K562 (cell line): ENCODE measurements around the gene ACBD4. TPM values are rescaled to one million over a fixed set of nuclear protein-coding genes. Genes with fewer than 3 reads are reported as not detected.
A peak's percentile ranks its signal among the peaks of the same experiment; 100 is the strongest.

ENCODE experiments used
- ATAC-seq: fragments of 200-7000 bp; cut with Tn5 transposase; 3 replicates; pipeline ENCODE4 v1.9.1; 2020; ENCODE audit warnings: moderate library complexity
- BruUV-seq: library from RNA; stranded (reverse); fragments of 400-500 nt; replicated peaks from 2 replicates; lab custom pipeline; 2021; lab: Mats Ljungman, UMichigan
- CTCF ChIA-PET: fragments of 300-600 bp; formaldehyde crosslinking; extraction: SDS; loops from one replicate; lab custom pipeline; 2021; ENCODE audit warnings: low intra/inter-chr PET ratio; lab: Yijun Ruan, JAX
- POLR2A ChIA-PET: fragments of 300-600, 350-650 bp; sonication (Branson Sonifier 250); formaldehyde crosslinking; extraction: SDS; loops from one replicate; lab custom pipeline; 2021; ENCODE audit warnings: antibody characterized with exemption, inconsistent platforms; lab: Yijun Ruan, JAX
- DNase-seq, 4 experiments: peaks; one replicate each; pipeline versions ENCODE4 v3.0.0 to v3.0.0-alpha.2; 2011 to 2018; ENCODE audit warnings: low spot score in 3 of 4, mixed read lengths in 3 of 4; ENCODE audit errors: extremely low read depth in 1 of 4
- FAIRE-seq: peaks from 2 replicates; lab custom pipeline; 2011; peaks lifted over from hg19 to GRCh38; lab: Jason Lieb, UNC
- H2AFZ ChIP-seq: 2 replicates; pipeline ENCODE4 v1.6.0; 2011; ENCODE audit warnings: low read depth, low read length, control low read depth, inconsistent platforms
- H3K27ac ChIP-seq: fragments of 200-600 bp; 3 replicates; pipeline ENCODE4 v1.8.0; 2011; ENCODE audit warnings: low read depth, mild to moderate bottlenecking, control low read depth, inconsistent platforms, low read length, moderate library complexity, mixed read lengths; ENCODE audit errors: extremely low read depth
- H3K27me3 ChIP-seq, 2 experiments: fragments of 300-600 bp in 1 of 2; 2 replicates in 1 of 2; 3 replicates in 1 of 2; pipeline versions ENCODE4 v1.6.0 to v1.8.0; 2011; ENCODE audit warnings: inconsistent platforms in 2 of 2, low read length in 2 of 2, mild to moderate bottlenecking in 1 of 2, mixed read lengths in 1 of 2, moderate library complexity in 1 of 2; ENCODE audit not compliant: control insufficient read depth in 2 of 2, insufficient read depth in 2 of 2
- H3K36me3 ChIP-seq: fragments of 300-600 bp; 3 replicates; pipeline ENCODE4 v1.8.0; 2011; ENCODE audit warnings: mild to moderate bottlenecking, low read length, inconsistent platforms; ENCODE audit not compliant: control insufficient read depth, insufficient read depth
- H3K4me1 ChIP-seq, 2 experiments: fragments of 200-600 bp in 1 of 2; replicated peaks in 1 of 2; 2 replicates in 1 of 2; 3 replicates in 1 of 2; pipeline versions ENCODE4 v1.5.1 to v1.8.0; 2011; ENCODE audit warnings: inconsistent platforms in 2 of 2, low read length in 2 of 2, mild to moderate bottlenecking in 1 of 2, mixed read lengths in 1 of 2, moderate library complexity in 1 of 2; ENCODE audit not compliant: control insufficient read depth in 2 of 2, insufficient read depth in 2 of 2
- H3K4me2 ChIP-seq: 2 replicates; pipeline ENCODE4 v1.6.1; 2011; ENCODE audit warnings: low read length, control low read depth, inconsistent platforms, mixed read lengths; ENCODE audit not compliant: insufficient read depth
- H3K4me3 ChIP-seq: fragments of 200-600 bp; sonication (generic), shearing (Covaris generic); 2 replicates; pipeline ENCODE4 v1.5.1; 2016; ENCODE audit warnings: control low read depth, inconsistent platforms
- H3K79me2 ChIP-seq: fragments of 200-600 bp; 3 replicates; pipeline ENCODE4 v1.8.0; 2011; ENCODE audit warnings: low read length, inconsistent platforms; ENCODE audit not compliant: control insufficient read depth, insufficient read depth
- H3K9ac ChIP-seq, 2 experiments: 2 replicates each; pipeline versions ENCODE4 v1.6.0 to v1.6.1; 2011; ENCODE audit warnings: low read depth in 2 of 2, low read length in 2 of 2, control low read depth in 1 of 2, inconsistent platforms in 1 of 2, mild to moderate bottlenecking in 1 of 2, mixed read lengths in 1 of 2; ENCODE audit not compliant: insufficient read depth in 1 of 2
- H3K9me1 ChIP-seq: one replicate; pipeline ENCODE4 v1.6.0; 2011; ENCODE audit warnings: inconsistent platforms, mild to moderate bottlenecking, low read length, moderate library complexity; ENCODE audit not compliant: control insufficient read depth, insufficient read depth
- H3K9me3 ChIP-seq: replicated peaks from 2 replicates; pipeline ENCODE4 v1.5.1; 2011; ENCODE audit warnings: low read depth, low read length, inconsistent platforms; ENCODE audit not compliant: control insufficient read depth, insufficient read depth
- H4K20me1 ChIP-seq: replicated peaks from 2 replicates; pipeline ENCODE4 v1.6.1; 2011; ENCODE audit warnings: low read length, inconsistent platforms, mixed read lengths; ENCODE audit not compliant: control insufficient read depth, insufficient read depth
- BRCA1 ChIP-seq, 2 experiments: fragments of 450-650 bp in 1 of 2; sonication (generic) in 1 of 2; formaldehyde crosslinking in 1 of 2; IDR thresholded peaks; 2 replicates each; pipeline versions ENCODE4 v1.5.0 to v1.6.1; 2017 to 2020; ENCODE audit warnings: mild to moderate bottlenecking in 1 of 2, missing genetic modification reagents in 1 of 2
- MYBL2 ChIP-seq, 2 experiments: fragments of 450-650 bp in 1 of 2; sonication (generic) in 1 of 2; formaldehyde crosslinking in 1 of 2; IDR thresholded peaks; 2 replicates each; pipeline versions ENCODE4 v1.6.1 to v1.8.1; 2017 to 2022; ENCODE audit warnings: borderline replicate concordance in 1 of 2, inconsistent platforms in 1 of 2, low read depth in 1 of 2, mild to moderate bottlenecking in 1 of 2, missing genetic modification reagents in 1 of 2, moderate library complexity in 1 of 2
- NFIC ChIP-seq: fragments of 450-650 bp; IDR thresholded peaks from 2 replicates; pipeline ENCODE4 v1.6.1; 2017; ENCODE audit warnings: mild to moderate bottlenecking, inconsistent platforms
- ZNF253 ChIP-seq: fragments of 250-450 bp; sonication (Bioruptor Pico); conservative IDR thresholded peaks from 2 replicates; pipeline ENCODE4 v1.6.1; 2021; ENCODE audit warnings: mild to moderate bottlenecking
- ZNF274 ChIP-seq: IDR thresholded peaks from 2 replicates; pipeline ENCODE4 v1.6.1; 2011; ENCODE audit warnings: low read depth, mild to moderate bottlenecking, low read length, moderate library complexity, borderline replicate concordance
- ZNF507 ChIP-seq: conservative IDR thresholded peaks from 2 replicates; pipeline ENCODE4 v1.6.1; 2017; ENCODE audit warnings: missing genetic modification characterization, missing compliant biosample characterization
- ZNF766 ChIP-seq: fragments of 200-800 bp; sonication (Bioruptor generic); conservative IDR thresholded peaks from 2 replicates; pipeline ENCODE4 v1.6.1; 2016; ENCODE audit warnings: missing genetic modification characterization, missing compliant biosample characterization
- WGBS: fragments of 100-300 bp; shearing (Covaris generic); methylation state at CpG from one replicate; pipeline ENCODE4 v1.1.6; 2016; ENCODE audit warnings: low coverage, mixed read lengths; ENCODE audit not compliant: insufficient coverage; ENCODE audit errors: missing lambda C conversion rate; 5-methylcytosine and 5-hydroxymethylcytosine counted together
- in situ Hi-C: fragments of 300-500 bp; cut with MboI; formaldehyde crosslinking; loops from 4 replicates; pipeline ENCODE4 v1.15.0; 2018; ENCODE audit warnings: inconsistent platforms, mixed read lengths
- intact Hi-C: fragments of 100-400 bp; cut with micrococcal nuclease; formaldehyde crosslinking; loops from 2 replicates; pipeline ENCODE4 v1.14.2; 2022
- polyA plus RNA-seq, 8 experiments: library from polyadenylated mRNA; depleted of rRNA in 4 of 8; stranded (reverse) in 5 of 8; unstranded in 3 of 8; fragments of >200 nt; fragmentation: Nextera tagmentation in 2 of 8; fragmentation: Illumina TruSeq in 1 of 8; extraction: Ambion mirVana in 2 of 8; extraction: Trizol in 1 of 8; gene quantifications; 2 replicates each; pipeline versions ENCODE4 v1.2.1 to v1.2.3, GENCODE V29; 2011 to 2014; ENCODE audit warnings: inconsistent platforms in 1 of 8, missing spikeins in 1 of 8
- total RNA-seq, 7 experiments: library from RNA; depleted of rRNA in 6 of 7; stranded (reverse); fragments of >200 nt in 6 of 7; fragmentation: Illumina TruSeq in 2 of 7; extraction: Trizol in 2 of 7; gene quantifications; 2 replicates each; pipeline versions ENCODE4 v1.2.1 to v1.2.3, GENCODE V29; 2011 to 2021; ENCODE audit warnings: low replicate concordance in 1 of 7
- TF ChIP-seq, protein P1 (sequence below): fragments of 450-650 bp; IDR thresholded peaks from 2 replicates; pipeline ENCODE4 v1.6.1; 2016; ENCODE audit warnings: low read depth

Gene ACBD4
- total and polyA plus RNA-seq, 9 of the 15 experiments (the other 6 are each of a cell fraction or from before 2014, with no cell fraction given): 0.14 to 6.9 (median 4.6) TPM

- CTCF ChIA-PET: no interaction called here
- no peak overlapping the region for H3K4me2 ChIP-seq
- peaks cover 2 to 38% of the 10 kb centered on the region in 2 experiments; a peak in 3 of 5 replicates for H3K4me1 ChIP-seq
- no peak overlapping the region for H3K4me3 ChIP-seq
- TF ChIP-seq MYBL2 (IDR thresholded peaks at IDR 0.05; ENCODE audit: low read depth) (no peak), MYBL2 (CRISPR knock-in tag; IDR thresholded peaks at IDR 0.05; ENCODE audit: borderline replicate concordance) (no peak), ZNF274 (no peak), ZNF507 (tag) (no peak), ZNF253 (CRISPR knock-in tag) (no peak), ZNF766 (CRISPR knock-in tag) (no peak), NFIC (0 out of 2 replicates have a peak, but pooled peaks have one; percentile 5), BRCA1 (IDR thresholded peaks at IDR 0.05) (no peak), BRCA1 (CRISPR knock-in tag; IDR thresholded peaks at IDR 0.05) (0 out of 2 replicates have a peak, but pooled peaks have one; percentile 30)
- TF ChIP-seq, protein P1, sequence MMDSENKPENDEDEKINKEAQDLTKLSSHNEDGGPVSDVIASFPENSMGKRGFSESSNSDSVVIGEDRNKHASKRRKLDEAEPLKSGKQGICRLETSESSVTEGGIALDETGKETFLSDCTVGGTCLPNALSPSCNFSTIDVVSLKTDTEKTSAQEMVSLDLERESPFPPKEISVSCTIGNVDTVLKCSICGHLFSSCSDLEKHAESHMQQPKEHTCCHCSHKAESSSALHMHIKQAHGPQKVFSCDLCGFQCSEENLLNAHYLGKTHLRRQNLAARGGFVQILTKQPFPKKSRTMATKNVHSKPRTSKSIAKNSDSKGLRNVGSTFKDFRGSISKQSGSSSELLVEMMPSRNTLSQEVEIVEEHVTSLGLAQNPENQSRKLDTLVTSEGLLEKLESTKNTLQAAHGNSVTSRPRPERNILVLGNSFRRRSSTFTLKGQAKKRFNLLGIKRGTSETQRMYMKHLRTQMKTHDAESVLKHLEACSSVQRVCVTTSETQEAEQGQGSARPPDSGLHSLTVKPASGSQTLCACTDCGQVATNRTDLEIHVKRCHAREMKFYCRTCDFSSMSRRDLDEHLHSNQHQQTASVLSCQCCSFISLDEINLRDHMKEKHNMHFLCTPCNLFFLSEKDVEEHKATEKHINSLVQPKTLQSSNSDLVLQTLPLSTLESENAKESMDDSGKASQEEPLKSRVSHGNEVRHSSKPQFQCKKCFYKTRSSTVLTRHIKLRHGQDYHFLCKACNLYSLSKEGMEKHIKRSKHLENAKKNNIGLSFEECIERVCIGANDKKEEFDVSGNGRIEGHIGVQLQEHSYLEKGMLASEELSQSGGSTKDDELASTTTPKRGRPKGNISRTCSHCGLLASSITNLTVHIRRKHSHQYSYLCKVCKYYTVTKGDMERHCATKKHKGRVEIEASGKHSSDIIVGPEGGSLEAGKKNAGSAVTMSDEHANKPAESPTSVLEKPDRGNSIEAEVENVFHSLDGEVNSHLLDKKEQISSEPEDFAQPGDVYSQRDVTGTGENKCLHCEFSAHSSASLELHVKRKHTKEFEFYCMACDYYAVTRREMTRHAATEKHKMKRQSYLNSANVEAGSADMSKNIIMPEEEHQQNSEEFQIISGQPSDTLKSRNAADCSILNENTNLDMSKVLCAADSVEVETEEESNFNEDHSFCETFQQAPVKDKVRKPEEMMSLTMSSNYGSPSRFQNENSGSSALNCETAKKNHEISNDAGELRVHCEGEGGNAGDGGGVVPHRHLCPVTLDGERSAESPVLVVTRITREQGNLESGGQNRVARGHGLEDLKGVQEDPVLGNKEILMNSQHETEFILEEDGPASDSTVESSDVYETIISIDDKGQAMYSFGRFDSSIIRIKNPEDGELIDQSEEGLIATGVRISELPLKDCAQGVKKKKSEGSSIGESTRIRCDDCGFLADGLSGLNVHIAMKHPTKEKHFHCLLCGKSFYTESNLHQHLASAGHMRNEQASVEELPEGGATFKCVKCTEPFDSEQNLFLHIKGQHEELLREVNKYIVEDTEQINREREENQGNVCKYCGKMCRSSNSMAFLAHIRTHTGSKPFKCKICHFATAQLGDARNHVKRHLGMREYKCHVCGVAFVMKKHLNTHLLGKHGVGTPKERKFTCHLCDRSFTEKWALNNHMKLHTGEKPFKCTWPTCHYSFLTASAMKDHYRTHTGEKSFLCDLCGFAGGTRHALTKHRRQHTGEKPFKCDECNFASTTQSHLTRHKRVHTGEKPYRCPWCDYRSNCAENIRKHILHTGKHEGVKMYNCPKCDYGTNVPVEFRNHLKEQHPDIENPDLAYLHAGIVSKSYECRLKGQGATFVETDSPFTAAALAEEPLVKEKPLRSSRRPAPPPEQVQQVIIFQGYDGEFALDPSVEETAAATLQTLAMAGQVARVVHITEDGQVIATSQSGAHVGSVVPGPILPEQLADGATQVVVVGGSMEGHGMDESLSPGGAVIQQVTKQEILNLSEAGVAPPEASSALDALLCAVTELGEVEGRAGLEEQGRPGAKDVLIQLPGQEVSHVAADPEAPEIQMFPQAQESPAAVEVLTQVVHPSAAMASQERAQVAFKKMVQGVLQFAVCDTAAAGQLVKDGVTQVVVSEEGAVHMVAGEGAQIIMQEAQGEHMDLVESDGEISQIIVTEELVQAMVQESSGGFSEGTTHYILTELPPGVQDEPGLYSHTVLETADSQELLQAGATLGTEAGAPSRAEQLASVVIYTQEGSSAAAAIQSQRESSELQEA: no peak
- H4K20me1 ChIP-seq: no peaks in the 10 kb centered on the region
- peak; percentile 48 for ATAC-seq
- intact Hi-C loops (no loop called here), in situ Hi-C loops (no loop called here)
- H3K9ac ChIP-seq: peak overlapping the region in 1 of 2 experiments; percentile 70; a peak in 2 of 4 replicates
- no peaks in the 10 kb centered on the region for H3K27me3 ChIP-seq
- FAIRE-seq: no peak
- BruUV-seq: no TSS peak
- 40% methylated on average over 18 of the region's 20 CpGs for WGBS
- no peaks in the 10 kb centered on the region for H3K9me3 ChIP-seq
- DNase-seq: peak in 2 of 4 experiments; percentile 40 to 48
- H3K27ac ChIP-seq: no peak overlapping the region
- H3K9me1 ChIP-seq: no peaks in the 10 kb centered on the region
- peak overlapping the region; percentile 3; the same call in 1 of the 2 replicates for H2AFZ ChIP-seq
- POLR2A ChIA-PET: interaction anchor here (0.9 to 7.9 kb wide), 3 partner anchors 10 to 148 kb away, joined by 3 to 73 read pairs (median 14); partner anchors contain the start of genes HEXIM1 and HEXIM2
- H3K36me3 ChIP-seq: no peaks in the 10 kb centered on the region
- no peaks in the 10 kb centered on the region for H3K79me2 ChIP-seq
These were observed 36.1 kb downstream of the ACBD4 start for GRCh38 chr17:45171338-45172231.
